Erythroblast (primary cell): Measurements from ENCODE around the gene SEZ6L.

ENCODE experiments used
- GATA1 ChIP-seq: IDR thresholded peaks from 2 replicates; pipeline ENCODE4 v1.6.1; 2011; ENCODE audit warnings: low read depth, mild to moderate bottlenecking, control low read depth, low read length, moderate library complexity
- POLR2A ChIP-seq: IDR thresholded peaks from 2 replicates; pipeline ENCODE4 v1.6.1; 2011; ENCODE audit warnings: mild to moderate bottlenecking, low read length

GRCh38 chr22:26131589-26132154 is 37.6 kb upstream of the SEZ6L start:
- TF ChIP-seq POLR2A: no peak
- TF ChIP-seq GATA1: no peak
